Hippocampal formation (tissue), 2 donors: ENCODE results near the gene NTM.
"Not testable (repeated sequence)": the region's sequence is repeated elsewhere in the genome, so short reads cannot be mapped to it uniquely, and the experiment has no call there.

ENCODE experiments used
- DNase-seq, 2 donors: peaks; one replicate each; lab custom pipeline; 2025; lab: John Stamatoyannopoulos, UW

NTM gene

GRCh38 chr11:131463649-131464425 is 93.4 kb downstream of the NTM start:
- DNase-seq: peak; percentile 39 to 46

DNA sequence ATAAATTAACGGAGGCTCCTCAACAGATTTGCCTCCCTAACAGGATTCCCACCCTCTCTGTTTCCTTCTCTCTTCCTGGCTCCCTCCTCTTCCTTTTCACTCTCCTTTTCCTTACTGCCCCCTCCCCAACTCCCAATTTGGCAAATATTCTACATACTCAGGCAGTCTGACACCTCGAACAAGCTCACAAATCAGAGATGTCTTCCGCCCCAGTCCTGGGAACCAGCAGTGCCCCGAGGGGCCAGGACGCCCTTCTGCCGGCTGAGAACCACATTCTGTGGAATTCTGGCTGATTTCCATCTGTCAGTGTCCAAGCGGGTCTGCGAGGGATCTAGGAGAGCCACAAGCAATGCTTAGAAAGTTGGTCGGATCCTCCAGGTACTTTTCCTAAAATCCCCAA is 94.0 kb downstream of the NTM start:
- DNase-seq: no peak

DNA sequence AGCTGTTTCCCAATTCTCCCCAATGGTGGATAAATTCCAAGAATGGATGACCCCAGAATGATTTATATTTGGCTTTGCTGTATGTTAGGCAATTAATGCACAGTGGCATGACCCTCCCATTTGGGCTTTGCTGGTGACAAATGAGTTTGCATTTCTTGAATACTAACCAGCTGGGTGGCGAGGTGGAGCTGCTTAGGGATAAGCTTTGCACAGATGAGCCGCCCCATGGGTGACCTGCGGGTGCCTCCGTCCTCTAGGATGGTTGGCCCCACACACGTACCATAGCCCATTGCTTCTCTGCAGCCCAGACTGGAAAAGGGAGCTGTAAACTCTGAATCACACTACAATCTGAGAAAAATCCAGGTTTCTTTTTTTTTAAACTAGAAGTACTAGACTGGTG is 94.6 kb downstream of the NTM start:
- no peak for DNase-seq

GRCh38 chr11:131465746-131466145 is 95.3 kb downstream of the NTM start:
- no peak for DNase-seq

DNA sequence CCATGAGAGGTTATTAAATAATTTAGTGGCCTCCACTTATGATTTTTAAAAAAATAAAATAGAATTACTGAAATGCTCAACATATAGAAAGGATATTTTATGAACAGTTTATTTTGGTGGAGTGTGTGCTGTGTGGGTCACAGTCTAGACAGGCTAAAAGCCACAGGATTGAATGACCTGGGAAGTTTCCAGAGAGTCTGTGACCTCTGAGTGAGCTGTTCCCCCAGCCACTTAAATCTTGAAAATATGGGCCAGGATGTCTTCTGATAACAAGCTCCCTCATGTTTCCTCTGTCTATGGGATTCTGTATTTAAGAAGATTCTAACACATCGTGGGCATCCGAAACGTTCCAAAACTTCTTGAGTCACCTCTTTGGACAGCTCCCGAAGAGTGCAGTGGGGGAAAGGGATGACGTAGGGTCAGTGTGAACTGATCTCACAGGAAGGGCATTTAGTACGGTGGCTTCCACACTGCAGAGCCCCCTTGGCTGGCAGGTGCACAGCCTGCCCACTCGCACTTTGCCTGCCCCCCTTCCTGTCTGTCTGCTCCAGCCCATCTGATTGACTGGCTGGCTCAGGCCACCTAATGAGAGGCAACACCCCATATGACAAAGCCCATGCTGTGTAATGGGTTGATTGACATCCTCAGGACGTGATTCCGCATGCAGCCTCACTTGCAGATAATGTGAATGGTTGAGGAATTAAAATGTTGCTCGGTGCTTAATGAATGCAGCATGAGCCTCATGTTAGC is 97.4 kb downstream of the NTM start:
- no peak for DNase-seq

DNA sequence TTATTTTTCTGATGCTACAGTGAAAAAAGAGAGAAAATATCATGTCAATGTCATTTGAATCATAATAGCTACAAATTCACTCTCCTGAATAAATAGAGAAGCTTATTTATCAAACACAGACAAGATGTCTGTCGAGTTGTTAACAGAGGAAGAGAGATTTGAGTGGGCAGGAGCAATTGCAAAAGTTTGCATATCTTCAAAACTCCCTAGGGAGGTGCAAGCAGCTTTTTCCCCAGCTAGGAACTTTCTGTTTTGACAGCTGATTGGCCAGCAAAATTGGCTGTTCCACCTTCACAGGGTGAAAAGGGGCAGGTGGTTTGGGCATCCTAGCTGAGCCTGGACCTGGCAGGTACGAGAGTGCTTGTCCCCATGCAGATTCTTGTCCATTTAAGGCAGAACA is 98.2 kb downstream of the NTM start:
- no peak for DNase-seq

DNA sequence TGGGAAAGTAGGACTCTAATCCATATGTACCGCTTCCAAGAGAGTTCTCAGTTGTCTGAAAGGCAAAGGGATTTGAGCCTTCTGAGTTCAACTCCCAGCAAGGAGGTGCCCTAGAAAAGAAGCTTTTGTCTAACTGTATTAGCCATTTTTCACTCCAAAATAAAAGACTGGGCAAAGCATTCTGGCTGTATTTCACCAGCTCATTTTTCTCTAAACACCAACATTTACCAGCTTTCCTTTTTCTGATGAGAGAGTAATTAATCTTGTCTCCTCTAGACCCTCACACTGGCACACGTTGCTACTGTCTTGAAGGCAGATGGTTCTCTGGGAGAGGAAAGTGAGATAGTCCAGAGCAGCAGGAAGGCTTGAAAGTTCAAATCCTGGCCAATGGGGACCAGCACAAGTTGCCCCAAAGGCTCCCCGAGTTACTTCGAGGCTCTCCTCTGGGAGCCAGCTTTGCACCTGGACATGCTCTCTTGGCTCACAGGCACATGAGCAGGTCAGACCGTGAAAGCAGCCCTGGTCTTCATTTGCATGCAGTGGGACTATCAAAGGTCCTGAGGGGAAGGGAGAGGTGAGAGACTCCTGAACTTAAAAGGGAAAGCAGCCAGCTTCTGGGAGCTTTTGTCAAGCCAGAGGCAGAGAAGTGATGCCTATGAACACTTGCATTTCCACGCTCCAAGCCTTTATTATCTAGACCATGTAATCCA is 100.0 kb downstream of the NTM start:
- DNase-seq: no peak

DNA sequence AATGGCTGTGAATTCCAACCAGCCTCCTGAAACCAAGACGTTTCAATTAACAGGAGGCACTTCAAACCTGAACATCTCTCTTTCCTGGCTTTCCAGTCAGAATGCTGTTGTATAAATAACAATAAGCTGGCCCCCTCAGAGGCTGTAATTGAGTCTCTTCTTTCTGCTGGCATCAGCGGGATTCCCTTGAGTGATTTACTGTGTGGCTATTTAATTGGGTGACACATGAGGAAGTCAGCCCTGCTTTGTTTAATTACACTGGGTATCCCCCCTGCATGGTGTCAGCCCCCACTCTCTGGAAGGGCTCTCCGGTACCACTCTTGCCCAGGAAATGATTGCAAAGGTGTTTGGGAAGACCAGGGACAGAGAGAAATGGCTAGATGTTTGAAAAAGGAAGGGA is 101.6 kb downstream of the NTM start:
- DNase-seq: no peak

DNA sequence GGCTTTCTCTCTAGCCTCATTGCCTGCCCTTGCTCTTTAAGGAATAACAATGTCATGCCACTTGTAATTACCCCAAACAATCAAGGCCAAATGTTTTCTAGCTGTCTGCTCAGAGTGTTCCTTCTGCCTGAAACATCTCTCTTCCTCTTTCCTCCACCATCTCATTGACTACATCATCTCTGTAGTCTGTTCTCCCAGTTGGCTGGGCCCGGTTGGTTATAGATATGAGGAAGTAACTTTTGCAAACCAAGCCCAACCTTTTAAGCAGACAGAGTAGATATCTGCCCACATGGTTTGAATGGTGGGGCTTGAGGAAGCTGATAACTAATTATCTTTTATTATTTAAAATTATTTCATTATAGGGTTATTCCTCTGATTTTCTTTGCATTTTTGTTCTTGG is 104.5 kb downstream of the NTM start:
- no peak for DNase-seq

DNA sequence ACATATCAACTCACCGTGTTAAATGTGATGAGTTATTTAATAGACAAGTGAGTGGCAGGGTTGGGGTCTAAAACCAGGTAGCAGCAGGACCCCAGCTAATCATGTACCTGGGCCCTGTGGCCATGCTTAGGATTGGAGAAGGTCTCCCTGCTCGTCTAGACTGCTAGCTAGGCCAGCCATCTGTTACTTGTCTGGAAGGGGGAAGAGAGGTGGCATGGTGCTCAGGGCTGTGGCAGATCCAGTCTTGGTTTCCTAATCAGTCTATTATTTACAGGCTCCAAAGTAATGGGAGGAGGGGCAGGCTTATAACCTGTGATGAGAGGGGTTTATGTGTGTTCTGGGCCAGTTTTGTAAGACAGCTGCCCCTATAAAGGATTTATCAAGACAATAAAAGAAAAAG is 105.9 kb downstream of the NTM start:
- no peak for DNase-seq

DNA sequence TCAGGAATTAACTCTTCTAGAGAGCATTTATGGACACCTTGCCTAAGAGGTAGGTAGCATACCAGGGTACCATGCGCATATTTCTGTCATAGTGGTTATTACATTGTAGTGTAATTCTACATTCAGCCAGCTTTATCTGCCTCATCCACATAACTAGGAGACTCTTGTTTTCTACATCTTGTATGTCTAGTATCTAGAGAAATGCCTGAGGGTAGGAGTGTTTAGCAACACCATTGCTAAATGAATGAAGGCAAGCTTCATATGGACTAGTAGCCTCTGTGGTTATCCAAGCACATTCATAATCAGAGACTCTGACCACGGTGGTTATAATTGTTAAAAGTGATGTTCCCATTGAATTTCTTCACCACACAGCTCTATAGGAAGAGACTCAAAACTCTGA is 107.9 kb downstream of the NTM start:
- no peak for DNase-seq

- no peak for DNase-seq
These were observed 110.9 kb downstream of the NTM start for GRCh38 chr11:131481303-131481702.

DNA sequence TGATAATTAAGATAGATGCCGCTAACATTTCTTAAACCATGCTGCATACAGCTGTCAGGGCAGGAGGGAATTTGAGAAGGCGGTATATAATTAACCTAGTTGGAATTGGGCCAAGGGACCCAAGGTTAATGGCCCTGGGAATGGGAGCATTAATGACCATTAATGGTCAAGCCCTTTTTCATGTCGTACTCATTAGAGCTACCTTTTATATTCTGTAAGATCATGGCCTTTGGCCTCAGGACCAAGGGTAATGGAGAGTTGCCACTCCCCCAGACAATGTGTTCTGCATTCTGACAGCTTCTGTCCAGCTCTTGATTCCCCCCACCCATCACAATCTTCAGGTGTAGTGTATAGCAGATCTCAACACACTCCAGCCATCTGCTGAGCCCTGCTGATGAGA is 111.6 kb downstream of the NTM start:
- DNase-seq: no peak

DNA sequence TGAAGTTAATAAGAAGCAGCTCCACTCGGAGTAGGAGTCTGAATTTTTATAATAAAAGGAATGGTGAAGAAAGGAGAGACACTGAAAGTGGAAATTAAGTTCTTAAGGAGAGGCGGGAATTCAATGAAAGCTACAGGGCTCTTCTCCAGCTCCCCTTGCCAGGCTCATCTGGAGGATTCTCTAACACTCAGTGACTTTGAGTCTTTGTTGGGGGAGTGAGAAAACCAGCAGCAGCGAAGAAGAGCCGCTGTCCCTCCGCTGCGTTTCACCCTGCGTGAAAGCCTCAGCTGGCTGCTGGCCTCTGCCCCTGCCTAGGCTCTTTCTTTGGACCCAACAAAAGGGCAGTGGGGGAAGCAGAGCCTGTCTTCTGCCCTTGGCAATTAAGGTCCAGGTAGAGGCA is 113.0 kb downstream of the NTM start:
- DNase-seq: no peak

DNA sequence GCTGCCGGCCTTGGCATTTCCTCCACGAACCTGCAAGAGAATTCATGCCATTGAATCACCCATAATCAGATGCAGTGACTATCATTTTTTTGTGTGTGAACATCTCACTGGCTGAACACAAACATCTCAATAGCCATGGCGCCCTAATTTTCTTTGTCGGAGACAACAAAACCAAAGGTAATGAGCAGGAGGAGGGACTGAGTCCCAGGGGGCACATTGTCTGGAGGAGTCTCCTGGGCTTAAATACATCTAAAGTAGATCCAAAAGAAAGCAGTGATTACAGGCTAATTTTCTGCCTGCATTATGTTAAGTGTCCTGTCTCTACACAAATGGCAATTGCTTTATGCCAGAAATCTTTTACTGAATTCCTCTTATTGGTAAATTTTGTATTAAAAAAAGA is 113.5 kb downstream of the NTM start:
- DNase-seq: no peak

DNA sequence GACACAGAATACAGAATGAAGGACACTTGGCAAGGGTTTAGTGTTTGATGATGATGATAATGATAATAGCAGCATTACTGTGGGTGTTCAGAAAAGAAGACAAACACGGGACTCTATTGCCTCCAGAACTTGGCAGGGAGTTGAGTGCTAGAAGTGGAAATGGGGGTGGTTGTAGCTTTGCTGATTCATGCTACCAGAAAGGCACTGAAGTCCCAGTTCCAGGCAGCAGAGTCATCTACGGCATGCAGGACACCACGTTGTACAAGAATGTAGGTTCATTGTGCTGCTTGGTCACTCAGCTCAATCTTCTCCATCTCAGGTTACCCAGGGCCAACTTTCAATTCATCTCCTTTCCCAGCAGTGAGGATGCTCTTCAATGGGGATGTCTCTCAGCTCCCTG is 115.7 kb downstream of the NTM start:
- DNase-seq: peak in 1 of 2 donors; percentile 30

DNA sequence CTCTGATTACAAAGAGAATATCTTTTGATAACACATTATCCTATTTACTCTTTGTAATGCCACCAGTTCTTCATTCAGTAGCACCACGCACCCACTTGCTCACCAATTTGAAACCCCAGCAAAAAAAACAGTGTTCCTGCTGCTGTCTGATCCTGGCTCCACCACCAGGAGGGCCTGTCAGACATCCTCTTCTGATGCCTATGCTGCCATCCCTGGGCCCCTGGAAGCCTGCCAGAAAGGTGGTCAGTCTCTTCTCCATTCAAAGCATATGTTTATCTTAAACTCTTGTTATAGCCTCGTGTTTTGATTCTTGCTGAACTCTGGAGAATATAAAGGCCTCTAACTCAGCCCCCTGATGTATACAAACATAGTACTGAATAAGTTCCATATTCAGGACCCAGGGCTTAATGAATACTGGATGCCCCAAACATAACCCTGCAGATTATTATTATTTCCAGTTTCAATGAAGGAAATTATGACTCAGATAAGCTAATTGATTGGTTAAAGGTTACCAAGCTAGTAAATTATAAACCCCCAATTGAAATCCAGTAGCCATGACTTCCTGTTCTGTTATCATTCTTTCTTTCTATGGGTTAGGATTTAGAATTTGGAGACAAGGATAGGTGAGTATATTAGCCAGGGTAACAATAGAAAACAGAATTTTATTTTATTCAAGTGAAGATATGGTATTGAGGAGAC is 116.7 kb downstream of the NTM start:
- DNase-seq: no peak

DNA sequence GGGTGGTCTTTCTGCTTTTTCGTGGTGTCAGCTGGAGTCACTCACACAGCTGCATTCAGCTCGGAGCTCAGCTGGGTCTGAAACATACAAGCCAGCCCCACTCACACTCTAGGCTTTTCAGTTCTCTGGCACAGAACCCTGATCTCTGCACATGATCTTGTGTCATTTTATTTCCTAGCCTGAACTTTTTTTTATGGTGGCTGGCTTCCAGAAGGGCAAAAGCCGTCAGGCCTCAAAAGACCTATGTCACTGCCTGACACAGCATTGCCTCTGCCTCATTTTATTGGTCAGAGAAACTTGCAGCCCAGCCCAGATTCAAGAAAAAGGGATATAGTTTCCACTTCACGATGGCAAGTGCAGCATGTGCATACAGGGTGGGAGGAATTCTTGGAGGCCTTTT is 117.8 kb downstream of the NTM start:
- DNase-seq: peak; percentile 60 to 68

GRCh38 chr11:131491503-131491902 is 121.1 kb downstream of the NTM start:
- DNase-seq: no peak

GRCh38 chr11:131495423-131495822 is 125.0 kb downstream of the NTM start:
- peak in 1 of 2 donors; percentile 62 for DNase-seq

DNA sequence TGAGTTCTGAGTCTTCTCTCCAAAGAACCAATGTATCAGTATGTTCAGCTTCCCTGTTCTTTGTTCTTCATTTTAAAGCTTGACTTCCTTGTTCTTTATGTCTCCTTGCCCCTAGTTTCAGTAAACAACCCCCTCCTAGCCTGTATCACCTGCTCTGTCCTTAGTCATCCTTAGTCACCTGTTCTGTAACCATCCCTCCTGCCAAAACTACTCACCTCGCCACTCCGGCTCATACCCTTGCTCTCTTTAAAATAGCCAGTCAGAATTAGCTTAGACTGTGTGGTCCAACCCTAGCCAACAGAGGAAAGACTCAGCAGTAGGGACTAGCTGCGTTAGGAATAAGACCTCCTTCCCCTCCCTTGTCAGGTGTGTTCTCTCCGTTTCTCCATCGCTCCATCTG is 127.3 kb downstream of the NTM start:
- DNase-seq: not testable (repeated sequence)

DNA sequence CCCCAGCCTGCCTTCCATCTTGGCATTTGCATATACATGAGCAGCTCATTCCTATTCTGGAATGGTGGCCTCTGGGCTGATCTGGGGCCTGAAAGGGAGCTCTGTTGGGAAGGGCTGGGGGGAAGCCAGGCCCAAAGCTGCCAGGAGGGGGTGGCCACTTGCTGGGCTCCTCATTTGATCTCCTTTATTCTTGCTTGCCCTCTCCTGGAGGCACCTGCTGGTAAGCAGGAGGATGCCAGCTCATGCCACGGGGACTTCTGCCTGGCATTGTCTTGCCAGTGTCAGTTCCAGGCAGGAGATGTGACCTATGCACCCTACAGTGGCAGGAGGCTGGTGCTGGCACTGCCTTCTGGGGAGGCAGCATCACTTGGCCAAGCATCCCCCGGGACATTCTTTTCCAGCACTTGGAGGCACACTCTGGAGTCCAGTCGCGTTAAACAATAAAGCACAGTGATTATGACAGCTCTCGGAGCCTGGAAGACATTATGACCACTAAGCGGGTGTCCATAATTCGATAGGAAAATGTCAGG is 128.3 kb downstream of the NTM start:
- DNase-seq: peak; percentile 55 to 68
